SK-N-SH treated with all-trans-retinoic acid at 6 μM for 48 hours (cell line): ENCODE measurements around the gene TMEM245.
"Not testable (repeated sequence)": the region's sequence is repeated elsewhere in the genome, so short reads cannot be mapped to it uniquely, and the experiment has no call there.

ENCODE experiments used
- ATAC-seq: fragments of 200-7000 bp; cut with Tn5 transposase; 3 replicates; pipeline ENCODE4 v1.9.1; 2020; ENCODE audit warnings: mild to moderate bottlenecking, moderate library complexity
- ARNTL ChIP-seq: fragments of 450-650 bp; formaldehyde crosslinking; IDR thresholded peaks from 2 replicates; pipeline ENCODE4 v1.5.0; 2020; ENCODE audit warnings: low read depth, mild to moderate bottlenecking, moderate library complexity, borderline replicate concordance
- BACH2 ChIP-seq: fragments of 250-450 bp; sonication (Bioruptor Pico); IDR thresholded peaks from 2 replicates; pipeline ENCODE4 v1.9.0; 2021; ENCODE audit warnings: mild to moderate bottlenecking, borderline replicate concordance
- CREB5 ChIP-seq: fragments of 250-450 bp; sonication (Bioruptor Pico); IDR thresholded peaks from 2 replicates; pipeline ENCODE4 v1.5.1; 2020; ENCODE audit warnings: low read depth, mild to moderate bottlenecking, moderate library complexity
- CSRNP3 ChIP-seq: fragments of 250-450 bp; sonication (Bioruptor Pico); IDR thresholded peaks from 2 replicates; pipeline ENCODE4 v1.5.1; 2021; ENCODE audit warnings: mild to moderate bottlenecking, moderate library complexity
- ESRRG ChIP-seq: fragments of 250-450 bp; sonication (Bioruptor Pico); IDR thresholded peaks from 2 replicates; pipeline ENCODE4 v1.6.1; 2021; ENCODE audit warnings: mild to moderate bottlenecking
- GLIS3 ChIP-seq: fragments of 250-450 bp; sonication (Bioruptor Pico); IDR thresholded peaks from 2 replicates; pipeline ENCODE4 v1.5.0; 2020; ENCODE audit warnings: mild to moderate bottlenecking, moderate library complexity
- OSR1 ChIP-seq: fragments of 250-450 bp; sonication (Bioruptor Pico); IDR thresholded peaks from 2 replicates; pipeline ENCODE4 v1.8.0; 2022; ENCODE audit warnings: moderate library complexity, mild to moderate bottlenecking, inconsistent platforms
- PPARA ChIP-seq: fragments of 250-450 bp; sonication (Bioruptor Pico); IDR thresholded peaks from 2 replicates; pipeline ENCODE4 v1.5.0; 2020; ENCODE audit warnings: mild to moderate bottlenecking, borderline replicate concordance
- RARB ChIP-seq: fragments of 250-450 bp; sonication (Bioruptor Pico); IDR thresholded peaks from 2 replicates; pipeline ENCODE4 v1.8.0; 2021; ENCODE audit warnings: mild to moderate bottlenecking, moderate library complexity
- SNAI2 ChIP-seq: fragments of 250-450 bp; sonication (Bioruptor Pico); IDR thresholded peaks from 2 replicates; pipeline ENCODE4 v1.5.0; 2020; ENCODE audit warnings: mild to moderate bottlenecking, moderate library complexity
- TCF4 ChIP-seq: fragments of 250-450 bp; sonication (Bioruptor Pico); IDR thresholded peaks from 2 replicates; pipeline ENCODE4 v1.8.0; 2021; ENCODE audit warnings: mild to moderate bottlenecking, moderate library complexity, borderline replicate concordance
- TOX ChIP-seq: fragments of 250-450 bp; sonication (Bioruptor Pico); IDR thresholded peaks from 2 replicates; pipeline ENCODE4 v1.8.0; 2021; ENCODE audit warnings: mild to moderate bottlenecking, moderate library complexity, borderline replicate concordance
- TSHZ2 ChIP-seq: fragments of 250-450 bp; sonication (Bioruptor Pico); IDR thresholded peaks from 2 replicates; pipeline ENCODE4 v1.5.0; 2020; ENCODE audit warnings: mild to moderate bottlenecking, moderate library complexity
- ZC3H10 ChIP-seq: fragments of 250-450 bp; sonication (Bioruptor Pico); IDR thresholded peaks from 2 replicates; pipeline ENCODE4 v1.5.1; 2021; ENCODE audit warnings: mild to moderate bottlenecking, moderate library complexity
- ZFP3 ChIP-seq: fragments of 250-450 bp; sonication (Bioruptor Pico); IDR thresholded peaks from 2 replicates; pipeline ENCODE4 v1.5.0; 2020; ENCODE audit warnings: mild to moderate bottlenecking, moderate library complexity
- ZFP30 ChIP-seq: fragments of 450-650 bp; formaldehyde crosslinking; IDR thresholded peaks from 2 replicates; pipeline ENCODE4 v1.5.0; 2022; ENCODE audit warnings: mild to moderate bottlenecking, moderate library complexity
- ZNF565 ChIP-seq: fragments of 450-650 bp; formaldehyde crosslinking; conservative IDR thresholded peaks from 2 replicates; pipeline ENCODE4 v1.5.0; 2020; ENCODE audit warnings: low read depth, mild to moderate bottlenecking, moderate library complexity
- ZNF8 ChIP-seq: fragments of 450-650 bp; formaldehyde crosslinking; IDR thresholded peaks from 2 replicates; pipeline ENCODE4 v1.5.0; 2020; ENCODE audit warnings: mild to moderate bottlenecking, moderate library complexity
- TF ChIP-seq, protein P1 (sequence below): fragments of 250-450 bp; sonication (Bioruptor Pico); IDR thresholded peaks from 2 replicates; pipeline ENCODE4 v1.8.0; 2021; ENCODE audit warnings: low read depth, mild to moderate bottlenecking, moderate library complexity, borderline replicate concordance

TMEM245 gene

GRCh38 chr9:109132567-109133021, 12.8 kb upstream of the TMEM245 start:
- ATAC-seq, result no peak
- TF ChIP-seq, protein P1, sequence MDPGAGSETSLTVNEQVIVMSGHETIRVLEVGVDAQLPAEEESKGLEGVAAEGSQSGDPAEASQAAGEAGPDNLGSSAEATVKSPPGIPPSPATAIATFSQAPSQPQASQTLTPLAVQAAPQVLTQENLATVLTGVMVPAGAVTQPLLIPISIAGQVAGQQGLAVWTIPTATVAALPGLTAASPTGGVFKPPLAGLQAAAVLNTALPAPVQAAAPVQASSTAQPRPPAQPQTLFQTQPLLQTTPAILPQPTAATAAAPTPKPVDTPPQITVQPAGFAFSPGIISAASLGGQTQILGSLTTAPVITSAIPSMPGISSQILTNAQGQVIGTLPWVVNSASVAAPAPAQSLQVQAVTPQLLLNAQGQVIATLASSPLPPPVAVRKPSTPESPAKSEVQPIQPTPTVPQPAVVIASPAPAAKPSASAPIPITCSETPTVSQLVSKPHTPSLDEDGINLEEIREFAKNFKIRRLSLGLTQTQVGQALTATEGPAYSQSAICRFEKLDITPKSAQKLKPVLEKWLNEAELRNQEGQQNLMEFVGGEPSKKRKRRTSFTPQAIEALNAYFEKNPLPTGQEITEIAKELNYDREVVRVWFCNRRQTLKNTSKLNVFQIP (CRISPR knock-in tag), result no peak
- TF ChIP-seq ZFP3 (CRISPR knock-in tag), result no peak
- no peak for TF ChIP-seq GLIS3 (CRISPR knock-in tag)
- no peak for TF ChIP-seq TCF4 (CRISPR knock-in tag)
- TF ChIP-seq BACH2, result no peak
- TF ChIP-seq ZFP30 (CRISPR knock-in tag), result no peak
- no peak for TF ChIP-seq RARB (CRISPR knock-in tag)
- TF ChIP-seq ZC3H10, result no peak
- no peak for TF ChIP-seq ZNF8 (CRISPR knock-in tag)
- TF ChIP-seq CREB5 (CRISPR knock-in tag), result no peak
- TF ChIP-seq ARNTL (CRISPR knock-in tag), result no peak
- no peak for TF ChIP-seq ZNF565
- no peak for TF ChIP-seq SNAI2 (CRISPR knock-in tag)
- no peak for TF ChIP-seq ESRRG (CRISPR knock-in tag)
- TF ChIP-seq PPARA (CRISPR knock-in tag), result no peak
- TF ChIP-seq CSRNP3 (CRISPR knock-in tag), result no peak
- no peak for TF ChIP-seq TSHZ2 (CRISPR knock-in tag)
- no peak for TF ChIP-seq OSR1 (CRISPR knock-in tag)
- no peak for TF ChIP-seq TOX (CRISPR knock-in tag)

GRCh38 chr9:109129470-109130197, 9.9 kb upstream of the TMEM245 start:
- ATAC-seq, result no peak
- TF ChIP-seq, protein P1 (CRISPR knock-in tag), result no peak
- TF ChIP-seq, all 23 proteins: peak for 0

GRCh38 chr9:109126671-109127070, 6.9 kb upstream of the TMEM245 start:
- ATAC-seq, result not testable (repeated sequence)

- no peak for TF ChIP-seq ZNF565
- TF ChIP-seq CSRNP3 (CRISPR knock-in tag), result no peak
- no peak for TF ChIP-seq ARNTL (CRISPR knock-in tag)
- TF ChIP-seq ZFP30 (CRISPR knock-in tag), result no peak
- TF ChIP-seq GLIS3 (CRISPR knock-in tag), result no peak
- TF ChIP-seq, protein P1 (CRISPR knock-in tag), result no peak
- TF ChIP-seq, all 23 proteins: peak for 0
- ATAC-seq, result no peak
These were observed 4.4 kb upstream of the TMEM245 start for GRCh38 chr9:109124121-109124520.
